SK-N-SH treated with all-trans-retinoic acid at 6 μM for 48 hours (cell line): ENCODE results near the gene DCAF6.

Experiments
- ATAC-seq: fragments of 200-7000 bp; cut with Tn5 transposase; 3 replicates; pipeline ENCODE4 v1.9.1; 2020; ENCODE audit warnings: mild to moderate bottlenecking, moderate library complexity
- ARNTL ChIP-seq: fragments of 450-650 bp; formaldehyde crosslinking; IDR thresholded peaks from 2 replicates; pipeline ENCODE4 v1.5.0; 2020; ENCODE audit warnings: low read depth, mild to moderate bottlenecking, moderate library complexity, borderline replicate concordance
- BACH2 ChIP-seq: fragments of 250-450 bp; sonication (Bioruptor Pico); IDR thresholded peaks from 2 replicates; pipeline ENCODE4 v1.9.0; 2021; ENCODE audit warnings: mild to moderate bottlenecking, borderline replicate concordance
- CREB5 ChIP-seq: fragments of 250-450 bp; sonication (Bioruptor Pico); IDR thresholded peaks from 2 replicates; pipeline ENCODE4 v1.5.1; 2020; ENCODE audit warnings: low read depth, mild to moderate bottlenecking, moderate library complexity
- CSDC2 ChIP-seq: fragments of 250-450 bp; sonication (Bioruptor Pico); IDR thresholded peaks from 2 replicates; pipeline ENCODE4 v1.5.0; 2020; ENCODE audit warnings: mild to moderate bottlenecking, moderate library complexity
- CSRNP3 ChIP-seq: fragments of 250-450 bp; sonication (Bioruptor Pico); IDR thresholded peaks from 2 replicates; pipeline ENCODE4 v1.5.1; 2021; ENCODE audit warnings: mild to moderate bottlenecking, moderate library complexity
- ESRRG ChIP-seq: fragments of 250-450 bp; sonication (Bioruptor Pico); IDR thresholded peaks from 2 replicates; pipeline ENCODE4 v1.6.1; 2021; ENCODE audit warnings: mild to moderate bottlenecking
- GLIS3 ChIP-seq: fragments of 250-450 bp; sonication (Bioruptor Pico); IDR thresholded peaks from 2 replicates; pipeline ENCODE4 v1.5.0; 2020; ENCODE audit warnings: mild to moderate bottlenecking, moderate library complexity
- ISL1 ChIP-seq: fragments of 250-450 bp; sonication (Bioruptor Pico); IDR thresholded peaks from 2 replicates; pipeline ENCODE4 v2.1.2; 2022; ENCODE audit warnings: mild to moderate bottlenecking, moderate library complexity
- OSR1 ChIP-seq: fragments of 250-450 bp; sonication (Bioruptor Pico); IDR thresholded peaks from 2 replicates; pipeline ENCODE4 v1.8.0; 2022; ENCODE audit warnings: moderate library complexity, mild to moderate bottlenecking, inconsistent platforms
- PATZ1 ChIP-seq: fragments of 250-450 bp; sonication (Bioruptor Pico); IDR thresholded peaks from 2 replicates; pipeline ENCODE4 v1.8.0; 2020; ENCODE audit warnings: mild to moderate bottlenecking, moderate library complexity, borderline replicate concordance
- POU6F1 ChIP-seq: fragments of 250-450 bp; sonication (Bioruptor Pico); IDR thresholded peaks from 2 replicates; pipeline ENCODE4 v1.8.0; 2021; ENCODE audit warnings: low read depth, mild to moderate bottlenecking, moderate library complexity, borderline replicate concordance
- PPARA ChIP-seq: fragments of 250-450 bp; sonication (Bioruptor Pico); IDR thresholded peaks from 2 replicates; pipeline ENCODE4 v1.5.0; 2020; ENCODE audit warnings: mild to moderate bottlenecking, borderline replicate concordance
- RARB ChIP-seq: fragments of 250-450 bp; sonication (Bioruptor Pico); IDR thresholded peaks from 2 replicates; pipeline ENCODE4 v1.8.0; 2021; ENCODE audit warnings: mild to moderate bottlenecking, moderate library complexity
- SNAI2 ChIP-seq: fragments of 250-450 bp; sonication (Bioruptor Pico); IDR thresholded peaks from 2 replicates; pipeline ENCODE4 v1.5.0; 2020; ENCODE audit warnings: mild to moderate bottlenecking, moderate library complexity
- TCF4 ChIP-seq: fragments of 250-450 bp; sonication (Bioruptor Pico); IDR thresholded peaks from 2 replicates; pipeline ENCODE4 v1.8.0; 2021; ENCODE audit warnings: mild to moderate bottlenecking, moderate library complexity, borderline replicate concordance
- TOX ChIP-seq: fragments of 250-450 bp; sonication (Bioruptor Pico); IDR thresholded peaks from 2 replicates; pipeline ENCODE4 v1.8.0; 2021; ENCODE audit warnings: mild to moderate bottlenecking, moderate library complexity, borderline replicate concordance
- TSHZ2 ChIP-seq: fragments of 250-450 bp; sonication (Bioruptor Pico); IDR thresholded peaks from 2 replicates; pipeline ENCODE4 v1.5.0; 2020; ENCODE audit warnings: mild to moderate bottlenecking, moderate library complexity
- ZC3H10 ChIP-seq: fragments of 250-450 bp; sonication (Bioruptor Pico); IDR thresholded peaks from 2 replicates; pipeline ENCODE4 v1.5.1; 2021; ENCODE audit warnings: mild to moderate bottlenecking, moderate library complexity
- ZFP3 ChIP-seq: fragments of 250-450 bp; sonication (Bioruptor Pico); IDR thresholded peaks from 2 replicates; pipeline ENCODE4 v1.5.0; 2020; ENCODE audit warnings: mild to moderate bottlenecking, moderate library complexity
- ZFP30 ChIP-seq: fragments of 450-650 bp; formaldehyde crosslinking; IDR thresholded peaks from 2 replicates; pipeline ENCODE4 v1.5.0; 2022; ENCODE audit warnings: mild to moderate bottlenecking, moderate library complexity
- ZNF565 ChIP-seq: fragments of 450-650 bp; formaldehyde crosslinking; conservative IDR thresholded peaks from 2 replicates; pipeline ENCODE4 v1.5.0; 2020; ENCODE audit warnings: low read depth, mild to moderate bottlenecking, moderate library complexity
- ZNF70 ChIP-seq: fragments of 450-650 bp; formaldehyde crosslinking; IDR thresholded peaks from 2 replicates; pipeline ENCODE4 v1.5.0; 2020; ENCODE audit warnings: mild to moderate bottlenecking, moderate library complexity
- ZNF8 ChIP-seq: fragments of 450-650 bp; formaldehyde crosslinking; IDR thresholded peaks from 2 replicates; pipeline ENCODE4 v1.5.0; 2020; ENCODE audit warnings: mild to moderate bottlenecking, moderate library complexity

DCAF6 gene

GRCh38 chr1:168065506-168065905 lies 129.0 kb downstream of the DCAF6 start:
- TF ChIP-seq SNAI2 (CRISPR knock-in tag) (no peak), TCF4 (CRISPR knock-in tag) (no peak), ZFP3 (CRISPR knock-in tag) (no peak), ESRRG (no peak), PATZ1 (no peak), CREB5 (no peak), ZNF565 (CRISPR knock-in tag) (no peak), ISL1 (CRISPR knock-in tag) (no peak), ZC3H10 (CRISPR knock-in tag) (no peak), TSHZ2 (CRISPR knock-in tag) (no peak), CSDC2 (CRISPR knock-in tag) (no peak), ZFP30 (CRISPR knock-in tag) (no peak), BACH2 (CRISPR knock-in tag) (no peak)
- ATAC-seq: no peak

GRCh38 chr1:168069384-168069783 lies 132.9 kb downstream of the DCAF6 start:
- TF ChIP-seq OSR1 (CRISPR knock-in tag): no peak
- TF ChIP-seq ARNTL (CRISPR knock-in tag): no peak
- no peak for TF ChIP-seq GLIS3 (CRISPR knock-in tag)
- no peak for TF ChIP-seq BACH2 (CRISPR knock-in tag)
- no peak for TF ChIP-seq CREB5
- TF ChIP-seq TSHZ2 (CRISPR knock-in tag): no peak
- no peak for TF ChIP-seq POU6F1 (CRISPR knock-in tag)
- TF ChIP-seq ZNF8 (CRISPR knock-in tag): no peak
- TF ChIP-seq TCF4 (CRISPR knock-in tag): no peak
- no peak for TF ChIP-seq ZNF70 (CRISPR knock-in tag)
- no peak for TF ChIP-seq RARB (CRISPR knock-in tag)
- no peak for TF ChIP-seq TOX (CRISPR knock-in tag)
- no peak for TF ChIP-seq CSRNP3 (CRISPR knock-in tag)
- TF ChIP-seq CSDC2 (CRISPR knock-in tag): no peak
- no peak for TF ChIP-seq ISL1 (CRISPR knock-in tag)
- TF ChIP-seq ZFP3 (CRISPR knock-in tag): no peak
- TF ChIP-seq PPARA: no peak
- no peak for TF ChIP-seq SNAI2 (CRISPR knock-in tag)
- TF ChIP-seq ZC3H10 (CRISPR knock-in tag): no peak
- TF ChIP-seq PATZ1: no peak
- no peak for ATAC-seq
